Femur (tissue), 1 donor: Measurements from ENCODE around the gene TSPO.

Source experiments
- DNase-seq: peaks from one replicate; pipeline ENCODE4 v3.0.0-alpha.2; 2017

TSPO gene

DNA sequence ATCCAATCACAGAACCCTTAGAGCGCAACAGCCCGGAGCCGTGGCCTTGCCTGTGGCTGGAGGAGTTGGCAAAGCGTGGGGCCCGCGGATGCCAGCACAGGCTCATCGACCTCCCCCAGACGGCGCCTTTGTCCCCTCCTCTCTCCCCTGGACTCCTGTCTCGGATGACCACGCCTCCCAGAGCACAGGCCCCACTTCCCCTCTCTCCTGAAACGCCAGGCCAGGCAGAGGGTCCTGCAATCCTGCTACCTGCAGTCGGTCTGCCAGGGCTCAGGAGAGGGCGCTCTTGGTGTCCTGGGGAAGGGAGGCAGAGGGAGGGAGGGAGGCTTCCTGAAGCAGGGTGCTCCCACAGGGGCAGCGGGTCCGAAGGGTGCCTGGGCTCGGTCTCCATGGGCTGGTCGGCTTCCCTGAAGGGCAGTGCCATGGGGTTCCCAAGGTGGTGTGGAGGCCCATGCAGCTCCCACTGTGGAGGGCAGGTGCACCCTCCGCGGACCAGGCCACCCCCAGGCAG, 52.2 kb downstream of the TSPO start:
- no peak for DNase-seq

DNA sequence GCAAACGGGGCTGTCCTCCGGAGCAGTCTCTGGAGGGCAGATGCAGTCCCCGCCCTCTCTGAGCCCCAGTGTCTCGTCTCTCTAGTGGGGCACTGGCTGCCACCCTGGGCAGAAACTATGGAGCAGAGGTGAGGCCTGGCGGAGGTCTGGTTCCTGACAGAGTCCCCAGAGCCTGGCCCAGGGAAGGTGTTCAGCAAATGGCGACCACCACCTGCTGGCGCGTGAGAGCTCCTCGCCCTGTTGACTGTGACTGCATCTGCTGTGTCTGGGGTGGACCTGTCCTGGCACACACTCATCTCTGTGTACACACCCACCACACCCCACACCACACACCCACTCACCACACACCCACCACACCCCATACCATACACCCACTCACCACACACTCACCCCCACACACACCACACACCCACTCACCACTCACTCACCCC, 53.9 kb downstream of the TSPO start:
- no peak for DNase-seq

GRCh38 chr22:43205748-43206508, 54.6 kb downstream of the TSPO start:
- no peak for DNase-seq

DNA sequence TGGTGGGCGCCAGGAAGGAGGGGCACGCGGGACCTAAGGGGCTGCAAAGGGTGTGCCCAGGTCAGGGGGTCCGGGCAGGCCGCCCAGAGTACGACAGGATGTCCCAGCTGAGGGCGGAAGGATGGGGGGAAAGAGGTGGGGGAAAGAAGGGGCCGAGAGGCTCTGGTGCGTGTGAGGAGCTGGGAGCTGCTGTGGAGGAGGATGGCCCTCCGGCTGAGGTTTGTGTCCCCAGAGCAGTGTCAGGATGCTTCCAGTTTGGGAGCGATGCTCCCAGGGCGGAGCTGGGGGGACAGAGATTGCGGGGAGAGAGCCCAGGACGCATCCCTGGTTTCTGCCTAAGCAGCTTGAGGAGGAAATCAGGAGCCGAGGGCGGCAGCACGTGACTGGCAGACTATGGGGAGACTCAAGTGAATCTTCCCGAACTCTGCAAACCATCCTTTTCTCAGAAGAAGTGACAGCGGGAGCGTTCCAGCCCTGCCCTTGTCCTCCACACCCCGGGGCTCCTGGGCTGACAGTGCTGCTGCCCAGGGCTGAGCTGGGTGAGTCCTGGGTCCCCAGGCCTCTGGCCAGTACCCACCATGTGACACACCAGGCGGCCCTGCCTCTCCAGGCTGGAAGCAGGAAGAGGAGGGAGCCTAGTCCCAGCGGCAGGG, 55.3 kb downstream of the TSPO start:
- DNase-seq, result no peak

DNA sequence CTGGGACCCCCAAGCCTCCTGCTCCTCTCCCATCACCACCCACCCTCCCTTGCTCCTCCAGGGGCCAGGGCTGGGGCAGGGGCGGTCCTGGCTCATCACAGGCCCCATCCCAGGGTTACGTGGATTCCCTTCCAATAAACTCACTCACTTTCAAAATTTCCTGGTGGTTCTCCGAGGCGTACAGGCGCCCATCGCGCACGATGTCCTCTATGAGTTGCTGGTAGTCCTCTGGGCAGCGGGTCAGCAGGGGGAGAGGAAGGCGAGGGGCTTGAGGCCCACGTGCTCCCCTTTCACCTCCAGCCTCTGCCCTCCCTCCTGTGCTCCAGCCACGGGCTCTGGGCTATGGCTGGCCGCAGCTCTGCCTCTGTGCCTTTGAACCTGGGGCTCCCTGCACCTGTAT, 56.0 kb downstream of the TSPO start:
- no peak for DNase-seq

DNA sequence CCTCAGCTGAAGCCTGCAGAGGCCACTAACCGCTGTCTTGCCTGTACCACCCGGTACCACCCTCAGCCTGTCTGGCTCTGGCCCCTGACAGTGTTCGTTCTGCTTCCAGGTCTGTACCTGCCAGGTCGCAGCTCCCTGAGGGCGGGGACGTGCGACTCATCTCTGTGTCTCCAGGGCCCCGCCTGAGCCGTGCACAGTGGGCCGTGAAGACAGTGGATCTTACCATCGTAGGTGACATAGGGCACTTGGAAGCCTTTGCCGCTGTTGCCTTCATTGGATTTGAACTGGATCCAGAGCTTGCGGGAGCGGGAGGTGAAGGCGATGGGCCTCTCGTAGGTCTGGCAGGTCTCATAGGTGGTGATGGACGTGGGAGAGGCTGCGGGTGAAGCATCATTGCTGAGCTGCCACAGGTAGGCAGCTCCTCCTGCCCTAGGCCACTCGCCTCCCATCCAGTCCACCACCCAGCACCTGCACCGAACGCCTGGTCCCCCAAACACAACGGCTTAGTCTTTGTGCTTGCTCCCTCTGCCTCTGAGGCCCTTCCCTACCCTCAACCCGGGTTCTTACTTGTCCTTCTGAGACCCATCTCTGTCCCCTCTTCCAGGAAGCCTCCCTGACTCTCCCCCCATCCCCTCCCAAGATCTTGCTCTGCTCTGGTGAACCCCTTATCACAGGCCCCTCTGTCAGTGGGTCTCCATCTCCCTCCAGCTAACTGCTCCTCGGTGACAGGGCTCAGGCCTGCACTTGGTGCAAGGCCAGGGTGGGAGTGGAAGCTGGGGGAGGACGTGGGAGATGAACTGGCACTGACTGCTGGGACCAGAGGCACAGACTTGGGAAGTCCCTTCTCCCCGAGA, 56.7 kb downstream of the TSPO start:
- no peak for DNase-seq

GRCh38 chr22:43208703-43209522, 57.6 kb downstream of the TSPO start:
- DNase-seq, result no peak

- DNase-seq, result no peak
Measured at GRCh38 chr22:43209523-43209890, 58.1 kb downstream of the TSPO start.

DNA sequence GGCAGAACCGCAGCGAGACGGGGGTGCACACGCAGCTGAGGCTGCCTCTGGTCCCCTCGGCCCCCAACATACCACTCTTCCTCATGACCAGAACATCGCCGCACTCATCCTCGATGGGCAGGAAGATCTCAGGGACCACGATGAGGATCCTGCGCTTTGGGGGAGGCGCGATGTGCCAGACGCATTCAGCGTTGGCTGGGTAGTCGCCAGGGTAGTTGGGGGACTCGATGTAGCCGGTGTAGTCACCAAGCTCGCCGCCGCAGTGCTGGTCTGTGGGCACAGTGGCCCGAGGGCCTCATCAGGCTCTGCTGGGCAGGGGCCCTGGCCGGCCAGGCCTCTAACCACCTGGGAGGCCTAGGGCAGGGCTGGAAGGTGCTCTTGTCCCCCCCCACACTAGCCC, 58.6 kb downstream of the TSPO start:
- DNase-seq, result no peak

DNA sequence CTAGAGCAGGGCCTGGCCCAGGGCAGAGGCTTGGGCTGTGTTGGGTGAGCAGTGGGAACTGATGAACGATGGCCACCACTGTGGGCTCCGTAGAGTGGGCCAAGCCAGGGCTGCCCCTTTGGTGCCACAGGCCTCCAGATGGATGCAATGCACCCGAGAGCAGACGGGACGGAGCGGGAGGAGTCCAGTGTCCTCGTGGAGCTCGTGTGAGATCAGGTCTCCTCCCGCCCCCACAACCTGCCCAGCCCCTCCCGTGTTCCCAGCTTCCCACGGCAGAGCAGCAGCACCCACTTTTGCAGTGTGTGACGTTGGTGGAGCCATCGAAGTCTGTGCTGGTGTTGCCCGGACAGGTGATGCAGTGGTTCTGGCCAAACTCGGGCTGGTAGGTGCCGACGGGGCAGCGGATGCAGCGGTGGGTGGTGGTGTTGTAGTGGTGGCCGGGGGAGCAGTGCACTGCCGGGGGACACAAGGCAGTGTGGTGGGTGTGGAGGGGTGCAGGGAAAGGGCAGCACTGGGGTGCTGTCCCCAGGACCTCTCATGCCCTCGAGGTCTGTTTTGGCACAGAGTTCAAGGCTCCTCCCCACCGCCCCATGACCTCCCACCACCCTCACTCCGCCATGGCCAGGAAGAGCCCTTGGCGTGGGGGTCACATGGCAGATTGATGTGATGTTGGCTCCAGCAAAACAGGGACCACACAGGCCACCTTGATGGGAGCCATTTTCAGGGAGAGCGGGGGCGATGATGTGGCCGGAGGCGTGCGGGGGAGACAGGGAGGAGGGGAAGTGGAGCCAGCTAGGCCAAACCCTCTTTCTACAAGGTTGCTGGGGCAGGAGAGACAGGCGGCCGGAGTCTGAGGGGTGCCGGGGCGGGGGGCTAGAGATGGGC, 59.5 kb downstream of the TSPO start:
- no peak for DNase-seq

DNA sequence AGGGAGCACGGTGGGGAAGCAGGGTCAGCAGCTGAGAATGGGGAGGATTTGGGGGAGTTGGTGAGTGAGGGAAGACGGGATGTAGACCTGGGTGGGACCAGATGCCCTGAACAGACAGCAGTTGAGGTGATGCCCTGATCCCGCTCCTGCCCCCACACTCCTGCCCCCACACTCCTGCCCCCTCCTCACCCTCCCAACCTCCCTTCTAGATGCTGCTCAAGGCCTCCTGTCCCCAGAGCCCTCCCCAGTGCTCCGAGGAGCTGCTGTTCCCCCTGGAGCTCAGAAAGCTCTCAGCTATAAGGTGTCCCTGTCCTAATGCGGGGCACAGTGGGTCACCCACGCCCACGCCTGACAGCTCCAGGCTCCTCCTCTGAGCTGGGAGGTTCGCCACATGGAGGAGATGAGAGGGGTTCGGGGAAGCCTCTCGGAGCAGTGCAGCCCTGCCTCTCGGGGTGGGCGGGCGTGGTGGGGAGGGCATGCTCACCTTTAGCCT, 60.6 kb downstream of the TSPO start:
- no peak for DNase-seq

- DNase-seq, result no peak
Measured at GRCh38 chr22:43212434-43212952, 61.1 kb downstream of the TSPO start.
